ENCODE results near the gene CXorf58. TPM values are rescaled to one million over a fixed set of nuclear protein-coding genes. Genes with fewer than 3 reads are reported as not detected.

Gene CXorf58
- total and polyA plus RNA-seq, 2 of the 8 experiments (the other 6 are each of a cell fraction or from before 2014, with no cell fraction given) = 0.05 TPM; not detected in 1

DNA sequence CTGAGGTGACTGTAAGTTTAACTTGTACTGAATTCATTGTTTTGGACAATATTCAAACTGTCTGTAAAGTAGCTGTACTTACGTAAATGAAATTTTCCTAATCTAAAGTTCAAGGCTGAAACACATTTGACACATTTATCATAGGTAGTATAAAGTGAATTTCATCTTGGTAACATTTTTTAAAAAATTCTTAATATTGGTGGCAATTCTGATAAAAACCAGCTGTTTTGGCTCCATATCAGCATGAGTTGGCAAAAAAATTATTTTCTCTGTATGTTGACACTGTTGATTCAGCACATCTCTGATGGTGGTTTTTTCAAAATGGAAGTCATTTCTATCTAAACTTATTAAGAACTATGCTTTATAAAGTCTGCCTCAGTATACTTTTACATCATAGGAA lies 30.9 kb downstream of the CXorf58 start:
- no peak overlapping the region for H3K23ac ChIP-seq (ENCODE audit: insufficient read length)
- H2BK120ac ChIP-seq (replicated peaks; ENCODE audit: low read depth, low read length) = no peak overlapping the region
- 88% methylated on average over 1 of the region's 1 CpG; no CpG with 5 or more reads in 1 of the 2 experiments for WGBS, 2 experiments (ENCODE audit: extremely low coverage in 1 of 2, insufficient coverage in 1 of 2, insufficient read length in 1 of 2, insufficient replicate concordance in 2 of 2, low coverage in 1 of 2, low lambda C conversion rate in 2 of 2, missing lambda C conversion rate in 1 of 2)
- no peak overlapping the region for H4K8ac ChIP-seq (ENCODE audit: extremely low read depth, insufficient read depth, low read length)
- H3K4me3 ChIP-seq (ENCODE audit: extremely low read depth in 1 of 4, insufficient read depth in 2 of 4, low read depth in 3 of 4, low read length in 4 of 4) = no peak overlapping the region
- no peak overlapping the region for H2BK12ac ChIP-seq (ENCODE audit: low read depth, low read length)
- no peak overlapping the region for H3K4me2 ChIP-seq (ENCODE audit: insufficient read depth in 1 of 2, low read depth in 2 of 2, low read length in 2 of 2)
- no peaks in the 10 kb centered on the region for H3K9me3 ChIP-seq (ENCODE audit: insufficient read depth in 2 of 2, low read depth in 1 of 2, low read length in 1 of 2)
- no peak overlapping the region for H2BK20ac ChIP-seq (ENCODE audit: low read length)
- no peak overlapping the region for H4K91ac ChIP-seq (replicated peaks; ENCODE audit: insufficient read length, low read length)
- FAIRE-seq = no peak
- DNase-seq (ENCODE audit: low read depth in 1 of 2, low spot score in 2 of 2) = no peak
- H3K9ac ChIP-seq (replicated peaks in 1 of 4; ENCODE audit: extremely low read depth in 1 of 4, low read depth in 3 of 4, low read length in 3 of 4) = no peak overlapping the region
- no peak overlapping the region for H2AFZ ChIP-seq (ENCODE audit: low read length)
- H3K23me2 ChIP-seq (ENCODE audit: low read depth, low read length) = no peaks in the 10 kb centered on the region
- H3K79me2 ChIP-seq (ENCODE audit: control insufficient read depth in 1 of 2, insufficient read depth in 2 of 2, low read length in 2 of 2) = no peaks in the 10 kb centered on the region
- no peak overlapping the region for H4K5ac ChIP-seq (ENCODE audit: insufficient read length, low read depth, low read length)
- H3K4ac ChIP-seq (replicated peaks; ENCODE audit: insufficient read length, low read depth, low read length) = no peak overlapping the region
- ChIA-PET POLR2A (ENCODE audit: partially characterized antibody) (interaction anchor here (0.6 to 0.7 kb wide), 2 partner anchors 81 to 116 kb away, joined by 3 read pairs; partner anchors contain the start of gene EIF2S3), CTCF (ENCODE audit: partially characterized antibody) (interaction anchor here (1.1 to 1.3 kb wide), 2 partner anchors 10 to 118 kb away, joined by 3 read pairs; no protein-coding TSS in a partner anchor)
- no peak overlapping the region for H2BK15ac ChIP-seq (ENCODE audit: low read length)
- H4K20me1 ChIP-seq (replicated peaks in 1 of 2; ENCODE audit: control insufficient read depth in 1 of 2, insufficient read depth in 2 of 2, low read length in 2 of 2) = no peaks in the 10 kb centered on the region
- H3K36me3 ChIP-seq (ENCODE audit: control insufficient read depth in 2 of 4, insufficient read depth in 4 of 4, low read length in 3 of 4) = no peaks in the 10 kb centered on the region
- no peaks in the 10 kb centered on the region for H3K79me1 ChIP-seq (ENCODE audit: low read depth, low read length)
- H3K27ac ChIP-seq (ENCODE audit: low read depth, low read length) = no peak overlapping the region
- no peak overlapping the region for H2AK5ac ChIP-seq (ENCODE audit: low read depth, low read length)
- no peak overlapping the region for H2BK5ac ChIP-seq (ENCODE audit: low read depth, low read length)
- H3K56ac ChIP-seq (replicated peaks; ENCODE audit: insufficient read length, low read depth, low read length) = no peak overlapping the region
- no peaks in the 10 kb centered on the region for H3K27me3 ChIP-seq (replicated peaks in 1 of 4; ENCODE audit: control insufficient read depth in 3 of 4, extremely low read depth in 1 of 4, insufficient read depth in 3 of 4, low read length in 3 of 4)
- H3K18ac ChIP-seq (ENCODE audit: extremely low read depth, low read length) = no peak overlapping the region
- no peak overlapping the region for H3K14ac ChIP-seq (ENCODE audit: insufficient read length)
- H3K4me1 ChIP-seq (replicated peaks in 1 of 4; ENCODE audit: control insufficient read depth in 3 of 4, insufficient read depth in 4 of 4, low read length in 3 of 4) = no peaks in the 10 kb centered on the region
- TF ChIP-seq KDM4A (IDR thresholded peaks at IDR 0.05; ENCODE audit: low read depth, low read length, severe bottlenecking) (no peak), CBX5 (IDR thresholded peaks at IDR 0.05; ENCODE audit: low read depth, low read length) (no peak), EP300 (IDR thresholded peaks at IDR 0.05; ENCODE audit: borderline replicate concordance in 1 of 2, low read depth in 2 of 2, low read length in 2 of 2) (no peak), CTBP2 (IDR thresholded peaks at IDR 0.05; ENCODE audit: borderline replicate concordance, insufficient read depth, insufficient read length, low read length) (no peak), RAD21 (IDR thresholded peaks at IDR 0.05 in 1 of 2, conservative IDR thresholded peaks at IDR 0.05 in 1 of 2; ENCODE audit: low read depth in 2 of 2, low read length in 2 of 2) (no peak), RXRA (IDR thresholded peaks at IDR 0.05; ENCODE audit: insufficient read depth, low read depth, low read length) (no peak), TAF7 (optimal IDR thresholded peaks at IDR 0.05; ENCODE audit: borderline replicate concordance, low read depth, low read length) (no peak), BRCA1 (IDR thresholded peaks at IDR 0.05; ENCODE audit: low read depth, low read length) (no peak), SAP30 (IDR thresholded peaks at IDR 0.05; ENCODE audit: insufficient read depth, insufficient replicate concordance, low read length) (no peak), SP2 (IDR thresholded peaks at IDR 0.05; ENCODE audit: low read length) (no peak), TBP (IDR thresholded peaks at IDR 0.05; ENCODE audit: low read depth, low read length) (no peak), ASH2L (IDR thresholded peaks at IDR 0.05; ENCODE audit: low read length) (no peak)
- TF ChIP-seq, protein P1, sequence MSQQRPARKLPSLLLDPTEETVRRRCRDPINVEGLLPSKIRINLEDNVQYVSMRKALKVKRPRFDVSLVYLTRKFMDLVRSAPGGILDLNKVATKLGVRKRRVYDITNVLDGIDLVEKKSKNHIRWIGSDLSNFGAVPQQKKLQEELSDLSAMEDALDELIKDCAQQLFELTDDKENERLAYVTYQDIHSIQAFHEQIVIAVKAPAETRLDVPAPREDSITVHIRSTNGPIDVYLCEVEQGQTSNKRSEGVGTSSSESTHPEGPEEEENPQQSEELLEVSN (IDR thresholded peaks at IDR 0.05) = no peak
